KBM-7 (cell line): Measurements from ENCODE around the gene GPHA2.

Experiments used
- DNase-seq: peaks from one replicate; pipeline ENCODE4 v3.0.0-alpha.2; 2015
- in situ Hi-C: fragments of 300-500 bp; cut with MboI; formaldehyde crosslinking; loops from 2 replicates; pipeline ENCODE4 v1.14.3; 2020; ENCODE audit warnings: low sequenced_read_pairs, low pct_unique_long_range_greater_than_20kb, mixed read lengths

Gene GPHA2

GRCh38 chr11:64932324-64932723 lies 3.4 kb downstream of the GPHA2 start:
- in situ Hi-C loops, result no loop called here

GRCh38 chr11:64931290-64931689 lies 4.4 kb downstream of the GPHA2 start:
- in situ Hi-C loops, result no loop called here
- no peak for DNase-seq

More at GRCh38 chr11:64932324-64932723, 3.4 kb downstream of the GPHA2 start:
- no peak for DNase-seq

GRCh38 chr11:64930340-64930739 lies 5.4 kb downstream of the GPHA2 start:
- DNase-seq, result no peak
- in situ Hi-C loops, result no loop called here

- no peak for DNase-seq
- in situ Hi-C loops, result no loop called here
Observed at GRCh38 chr11:64929625-64930024, 6.1 kb downstream of the GPHA2 start.

- in situ Hi-C loops, result no loop called here
- DNase-seq, result no peak
Observed at GRCh38 chr11:64928957-64929356, 6.7 kb downstream of the GPHA2 start.

GRCh38 chr11:64926689-64927088 lies 9.0 kb downstream of the GPHA2 start:
- in situ Hi-C loops, result no loop called here
- DNase-seq, result no peak

- in situ Hi-C loops, result no loop called here
- DNase-seq, result no peak
Observed at GRCh38 chr11:64925536-64926436, 9.9 kb downstream of the GPHA2 start.

GRCh38 chr11:64924910-64925284 lies 10.8 kb downstream of the GPHA2 start:
- no peak for DNase-seq

GRCh38 chr11:64923944-64924909 lies 11.5 kb downstream of the GPHA2 start, which contains the start of gene PPP2R5B:
TSS of gene PPP2R5B (plus strand) at chr11:64924689. CDS start at chr11:64925735, 1,046 bp downstream.
- DNase-seq, result peak; percentile 88
- in situ Hi-C loops, result no loop called here

More at GRCh38 chr11:64924910-64925284, 10.8 kb downstream of the GPHA2 start:
- in situ Hi-C loops, result no loop called here

GRCh38 chr11:64923151-64923661 lies 12.5 kb downstream of the GPHA2 start:
- in situ Hi-C loops, result no loop called here
- no peak for DNase-seq

GRCh38 chr11:64921384-64921783 lies 14.3 kb downstream of the GPHA2 start:
- no peak for DNase-seq
- in situ Hi-C loops, result no loop called here

- in situ Hi-C loops, result no loop called here
- DNase-seq, result no peak
Observed at GRCh38 chr11:64920124-64920523, 15.6 kb downstream of the GPHA2 start.

- no peak for DNase-seq
- in situ Hi-C loops, result no loop called here
Observed at GRCh38 chr11:64919627-64920026, 16.1 kb downstream of the GPHA2 start.

- peak; percentile 60 for DNase-seq
Observed at GRCh38 chr11:64918017-64918416, 17.7 kb downstream of the GPHA2 start.

GRCh38 chr11:64917663-64917995 lies 18.1 kb downstream of the GPHA2 start:
- in situ Hi-C loops, result no loop called here
- DNase-seq, result no peak

More at GRCh38 chr11:64918017-64918416, 17.7 kb downstream of the GPHA2 start:
- in situ Hi-C loops, result no loop called here

GRCh38 chr11:64916775-64917662 lies 18.7 kb downstream of the GPHA2 start, which contains the start of gene ATG2A:
TSS of gene ATG2A (minus strand) at chr11:64917209. CDS start at chr11:64917135, 74 bp downstream.
- DNase-seq, result peak; percentile 99
- in situ Hi-C loops, result no loop called here

- peak; percentile 41 for DNase-seq
- in situ Hi-C loops, result no loop called here
Observed at GRCh38 chr11:64916040-64916774, 19.5 kb downstream of the GPHA2 start.

GRCh38 chr11:64915376-64915887 lies 20.3 kb downstream of the GPHA2 start:
- in situ Hi-C loops, result no loop called here

More at GRCh38 chr11:64915376-64915887, 20.3 kb downstream of the GPHA2 start:
- peak; percentile 25 for DNase-seq
